HG03066 (cell line): ENCODE measurements around the gene C3orf85.
"Not testable (repeated sequence)": the region's sequence is repeated elsewhere in the genome, so short reads cannot be mapped to it uniquely, and the experiment has no call there.

Source experiments
- ATAC-seq: cut with Tn5 transposase; IDR thresholded peaks from one replicate; pipeline ENCODE4 v1.9.1; 2021; ENCODE audit warnings: low read depth; ENCODE audit not compliant: unreplicated experiment

The C3orf85 gene, protein sequence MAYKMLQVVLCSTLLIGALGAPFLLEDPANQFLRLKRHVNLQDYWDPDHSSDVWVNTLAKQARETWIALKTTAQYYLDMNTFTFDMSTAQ

GRCh38 chr3:109136523-109136922 is at the start of gene C3orf85:
TSS of gene C3orf85 (plus strand) at chr3:109136719. CDS start at chr3:109136848, 129 bp downstream.
- ATAC-seq, result no peak

GRCh38 chr3:109089265-109089664 is 47.3 kb upstream of the C3orf85 start:
- no peak for ATAC-seq

GRCh38 chr3:109091846-109092245 is 44.7 kb upstream of the C3orf85 start:
- no peak for ATAC-seq

GRCh38 chr3:109093561-109093960 is 43.0 kb upstream of the C3orf85 start:
- no peak for ATAC-seq

- ATAC-seq, result no peak
These were observed 41.4 kb upstream of the C3orf85 start for GRCh38 chr3:109095166-109095565.

DNA sequence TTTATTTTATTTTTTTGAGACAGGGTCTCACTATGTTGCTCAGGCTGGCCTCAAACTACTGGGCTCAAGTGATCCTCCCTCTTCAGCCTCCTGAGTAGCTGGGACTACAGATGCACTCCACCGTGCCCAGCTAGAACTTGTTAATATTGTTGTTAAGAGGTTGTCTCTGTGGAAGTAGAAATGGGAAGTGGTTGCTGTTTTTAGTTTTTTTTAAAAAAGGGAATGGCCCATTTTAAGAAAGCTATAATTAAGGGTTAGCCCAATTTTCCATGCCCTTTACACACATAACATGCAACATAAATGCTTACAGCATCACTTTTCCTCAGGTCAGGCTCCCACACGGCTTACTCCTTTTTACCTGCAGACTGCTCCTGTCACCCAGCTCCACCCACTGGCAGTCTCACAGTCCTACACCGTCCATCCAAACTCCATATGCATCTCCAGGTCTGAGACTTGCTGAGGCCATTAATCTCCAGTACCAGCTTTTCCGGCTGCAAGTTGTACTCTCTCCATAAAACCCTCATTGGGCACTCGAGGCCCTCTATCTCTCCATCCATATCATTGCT is 38.4 kb upstream of the C3orf85 start:
- no peak for ATAC-seq

DNA sequence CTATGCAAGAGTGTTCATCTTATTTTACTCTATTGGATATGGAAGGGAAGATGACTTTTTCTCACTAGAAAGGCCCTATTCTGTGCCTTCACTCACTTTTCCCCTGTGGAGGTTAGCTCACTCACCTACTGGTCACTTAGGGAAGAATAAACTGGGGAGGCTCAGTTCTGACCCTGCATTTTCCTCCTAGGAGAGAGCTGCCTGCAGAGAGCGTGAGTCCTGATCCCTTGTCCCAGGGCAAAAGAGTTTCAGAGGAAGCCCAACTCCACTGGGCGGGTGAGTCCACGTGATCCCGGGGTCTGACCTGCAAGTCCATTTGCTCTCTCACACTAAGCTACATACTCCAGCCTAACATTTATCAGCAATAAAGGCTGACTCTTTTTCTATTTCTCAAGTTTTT is 26.9 kb upstream of the C3orf85 start:
- ATAC-seq, result no peak

- no peak for ATAC-seq
These were observed 23.4 kb upstream of the C3orf85 start for GRCh38 chr3:109112946-109113760.

DNA sequence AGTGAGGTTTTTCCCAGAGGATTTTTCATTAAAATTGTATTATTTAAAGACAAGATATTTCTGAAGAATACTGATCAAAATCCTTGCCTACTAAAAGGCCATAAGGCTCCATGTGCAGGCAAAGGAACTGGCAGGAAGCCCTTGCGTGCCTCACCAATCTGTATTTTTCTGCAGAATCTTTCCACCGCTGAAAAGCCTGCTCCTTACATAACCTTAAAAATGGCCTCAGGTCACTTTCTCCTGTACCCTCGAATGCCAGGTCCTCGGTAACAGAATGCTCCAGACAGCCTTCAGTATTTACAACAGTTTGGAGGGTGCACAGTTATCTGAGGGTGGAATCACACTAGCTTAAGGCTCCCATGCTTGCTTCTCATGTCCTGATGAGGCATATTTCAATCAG is 21.8 kb upstream of the C3orf85 start:
- ATAC-seq, result no peak

DNA sequence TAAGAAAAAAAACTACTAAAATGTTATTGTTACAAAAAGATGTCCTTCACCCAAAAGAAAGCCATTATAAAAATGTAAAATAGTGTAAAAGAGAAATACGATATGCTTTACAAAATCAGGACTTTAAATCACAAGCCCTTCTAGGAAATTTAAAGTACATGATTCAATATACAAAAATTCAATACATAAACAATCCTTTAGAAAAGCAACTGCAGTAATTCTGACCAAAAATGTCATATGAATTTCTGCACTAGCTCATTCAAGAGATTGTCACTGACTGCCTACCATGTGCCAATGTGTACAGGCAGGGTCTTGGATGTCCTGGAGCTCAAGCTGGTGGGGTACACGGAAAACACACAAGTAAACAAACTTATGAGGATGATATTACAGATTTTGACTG is 21.1 kb upstream of the C3orf85 start:
- ATAC-seq, result no peak

DNA sequence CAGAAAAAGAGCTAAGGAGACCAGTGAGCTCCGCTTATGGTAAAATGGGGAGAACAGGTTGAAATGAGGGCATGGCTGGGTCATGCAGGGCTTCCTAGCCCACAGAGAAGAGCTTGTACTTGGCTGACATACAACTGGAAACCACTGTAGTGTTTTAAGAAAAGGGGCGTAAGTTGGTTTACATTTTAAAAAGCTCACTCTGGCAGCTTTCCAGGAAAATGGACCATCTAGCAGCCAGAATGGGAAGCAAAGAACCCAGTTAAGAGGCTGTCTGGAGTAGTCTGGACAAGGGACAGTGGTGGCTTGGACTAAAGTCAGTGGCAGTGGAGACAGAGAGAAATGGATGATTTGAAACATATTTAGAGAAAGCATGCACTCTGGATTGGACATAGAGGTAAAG is 20.5 kb upstream of the C3orf85 start:
- no peak for ATAC-seq

DNA sequence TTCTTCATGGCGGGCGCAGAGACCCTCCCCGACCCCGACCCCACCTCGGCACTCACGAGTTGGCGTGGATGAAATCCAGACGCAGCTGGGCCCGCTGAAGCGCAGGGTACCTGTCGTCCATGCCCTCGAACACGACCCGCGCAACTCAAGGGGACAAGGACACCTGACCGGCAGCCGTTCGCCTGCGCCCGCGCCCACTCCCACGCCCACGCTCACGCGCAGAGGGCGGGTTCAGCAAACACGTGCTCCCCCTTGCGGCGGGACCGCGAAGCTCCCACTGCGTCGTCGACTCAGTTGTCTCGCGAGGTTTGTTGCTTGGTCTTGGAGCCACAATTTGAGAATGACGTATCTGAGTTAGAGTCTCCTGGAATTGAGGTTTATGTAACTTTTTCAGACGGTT is 18.6 kb upstream of the C3orf85 start, which contains the start of gene MORC1:
MORC1 (minus strand) TSS at position 196 of the 400 bp plus-strand sequence; CDS start at position 121, 75 bp downstream.
- no peak for ATAC-seq

GRCh38 chr3:109118584-109118983 is 17.9 kb upstream of the C3orf85 start:
- no peak for ATAC-seq

- no peak for ATAC-seq
These were observed 13.8 kb upstream of the C3orf85 start for GRCh38 chr3:109122690-109123089.

GRCh38 chr3:109125902-109126301 is 10.6 kb upstream of the C3orf85 start:
- no peak for ATAC-seq

DNA sequence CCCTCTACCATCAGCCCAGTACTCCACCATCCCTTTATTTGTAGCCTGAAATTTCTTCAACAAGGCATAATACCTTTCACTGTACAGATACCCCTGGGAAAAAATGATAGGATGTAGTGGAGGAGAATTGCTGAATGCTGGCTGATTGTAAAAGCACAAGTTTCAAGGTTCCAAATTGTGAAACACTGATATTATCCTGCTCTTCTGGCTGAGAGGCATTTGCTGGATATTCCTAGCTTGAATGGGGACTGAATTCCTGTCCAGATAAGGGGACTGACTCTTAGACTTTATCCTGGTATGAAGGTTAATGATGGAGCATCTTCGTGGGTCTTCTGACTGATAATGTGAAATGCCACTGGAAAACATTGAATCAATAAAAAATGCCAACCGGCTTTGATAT is 9.0 kb upstream of the C3orf85 start:
- no peak for ATAC-seq

GRCh38 chr3:109131276-109131675 is 5.2 kb upstream of the C3orf85 start:
- ATAC-seq, result no peak

GRCh38 chr3:109132801-109133473 is 3.6 kb upstream of the C3orf85 start:
- ATAC-seq, result no peak

DNA sequence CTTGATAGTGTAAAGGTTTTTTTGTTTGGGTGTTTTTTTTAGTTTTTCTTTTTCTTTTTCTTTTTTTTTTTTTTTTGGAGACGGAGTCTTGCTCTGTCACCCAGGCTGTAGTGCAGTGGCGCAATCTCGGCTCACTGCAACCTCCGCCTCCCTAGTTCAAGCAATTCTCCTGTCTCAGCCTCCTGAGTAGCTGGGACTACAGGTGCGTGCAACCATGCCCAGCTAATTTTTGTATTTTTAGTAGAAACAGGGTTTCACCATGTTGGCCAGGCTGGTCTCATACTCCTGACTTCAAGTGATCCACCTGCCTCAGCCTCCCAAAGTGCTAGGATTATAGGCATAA is 3.1 kb upstream of the C3orf85 start:
- not testable (repeated sequence) for ATAC-seq

GRCh38 chr3:109137761-109138160 is 1.2 kb downstream of the C3orf85 start:
- ATAC-seq, result no peak

GRCh38 chr3:109140318-109140717 is 3.8 kb downstream of the C3orf85 start:
- no peak for ATAC-seq
